GM19023 (cell line): Measurements from ENCODE around the gene PRM1.
"Not testable (repeated sequence)": the region's sequence is repeated elsewhere in the genome, so short reads cannot be mapped to it uniquely, and the experiment has no call there.

ENCODE experiments used
- ATAC-seq: cut with Tn5 transposase; IDR thresholded peaks from one replicate; pipeline ENCODE4 v1.9.1; 2021; ENCODE audit warnings: mild to moderate bottlenecking, moderate library complexity; ENCODE audit not compliant: unreplicated experiment

PRM1 gene

DNA sequence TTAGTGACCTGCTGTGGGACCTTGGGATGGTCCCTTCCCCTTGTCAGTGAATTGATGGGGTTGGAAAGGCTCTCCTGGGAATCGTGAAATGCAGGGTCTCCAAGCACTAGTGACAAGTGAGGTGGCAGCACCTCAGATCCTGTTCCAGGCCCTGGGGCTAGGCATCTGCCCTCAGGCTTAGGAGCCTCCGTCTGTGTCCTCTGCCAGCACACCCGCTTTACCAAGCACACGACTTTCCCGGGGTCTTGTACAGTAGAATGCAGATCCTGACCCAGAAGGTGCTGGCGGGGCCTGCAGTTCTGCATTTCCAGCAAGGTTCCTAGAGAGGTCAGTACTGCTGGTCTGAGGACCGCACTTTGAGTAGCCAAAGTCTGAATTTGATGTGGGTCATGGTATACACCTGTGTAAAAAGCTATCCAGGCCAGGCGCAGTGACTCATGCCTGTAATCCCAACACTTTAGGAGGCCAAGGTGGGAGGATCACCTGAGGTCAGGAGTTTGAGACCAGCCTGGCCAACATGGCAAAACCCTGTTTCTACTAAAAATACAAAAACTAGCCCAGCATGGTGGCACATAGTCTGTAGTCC is 33.3 kb upstream of the PRM1 start:
- ATAC-seq: no peak

DNA sequence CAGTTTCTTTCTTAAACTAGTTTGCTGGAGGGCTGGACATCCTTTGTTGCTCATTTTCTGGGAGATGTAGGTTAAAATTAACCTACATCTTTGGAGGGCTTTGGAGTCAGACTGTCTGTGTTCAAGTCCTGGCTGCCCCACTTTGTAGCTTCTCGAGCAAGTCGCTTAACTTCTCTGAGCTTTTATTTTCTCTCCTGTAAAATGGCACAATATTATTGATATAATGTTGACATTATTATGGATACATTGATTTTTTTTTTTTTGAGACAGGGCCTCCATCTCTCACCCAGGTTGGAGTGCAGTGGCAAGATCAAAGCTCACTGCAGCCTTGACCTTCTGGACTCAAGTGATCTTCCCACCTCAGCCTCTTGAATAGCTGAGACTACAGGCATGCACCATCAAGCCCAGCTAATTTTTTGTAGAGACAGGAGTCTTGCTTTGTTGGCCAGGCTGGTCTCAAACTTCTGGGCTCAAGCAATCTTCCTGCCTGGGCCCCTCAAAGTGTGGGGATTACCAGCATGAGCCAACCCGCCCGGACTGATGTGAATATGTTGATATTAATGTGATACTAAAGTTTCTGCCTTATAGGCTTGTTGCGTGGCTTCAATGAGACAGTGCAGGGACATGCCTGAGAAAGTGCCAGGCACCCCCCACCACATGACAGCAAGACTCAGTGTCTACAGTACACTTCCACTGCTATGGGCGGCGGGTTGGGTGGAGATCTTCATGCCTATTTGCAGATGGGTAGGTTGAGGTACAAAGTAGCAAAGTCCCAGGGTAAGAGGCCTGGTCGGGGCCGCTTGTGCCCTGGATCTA is 32.6 kb upstream of the PRM1 start:
- no peak for ATAC-seq

DNA sequence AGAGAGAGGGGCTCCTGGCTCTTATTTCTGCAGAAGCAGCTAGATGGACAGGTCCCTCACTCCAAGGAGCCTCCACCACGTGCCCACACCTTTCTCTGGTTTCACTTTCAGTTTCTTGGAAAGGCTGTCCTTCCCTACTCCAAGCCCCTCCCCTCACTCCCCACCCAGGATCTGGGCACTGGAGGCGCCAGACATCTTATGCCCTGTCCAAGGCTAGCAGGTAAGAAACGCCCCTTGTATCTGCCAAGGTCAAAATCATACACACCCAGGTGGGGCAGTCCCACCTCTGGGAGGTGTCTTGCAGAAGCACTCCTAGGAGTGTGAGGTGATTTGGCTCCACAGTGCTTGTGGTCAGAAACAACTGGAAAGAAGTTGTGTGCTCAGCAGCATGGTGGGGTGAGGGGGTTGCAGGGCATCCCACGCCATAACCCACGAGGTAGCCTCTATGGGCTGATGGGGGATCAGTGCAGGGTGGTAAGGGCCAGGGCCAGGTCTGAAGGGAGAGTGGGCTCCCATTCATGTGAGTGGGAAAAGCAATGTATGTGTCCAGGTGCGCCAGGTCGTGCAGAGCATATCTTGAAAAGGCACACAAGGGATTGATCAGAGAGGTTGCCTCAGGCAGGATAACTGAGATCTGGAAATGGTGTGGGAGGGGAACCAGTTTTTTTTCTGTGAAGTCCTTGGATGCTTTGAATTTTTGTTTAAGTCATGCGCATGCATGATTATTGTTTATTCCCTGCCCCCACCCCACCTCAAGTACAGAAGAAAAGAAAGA is 31.8 kb upstream of the PRM1 start:
- no peak for ATAC-seq

DNA sequence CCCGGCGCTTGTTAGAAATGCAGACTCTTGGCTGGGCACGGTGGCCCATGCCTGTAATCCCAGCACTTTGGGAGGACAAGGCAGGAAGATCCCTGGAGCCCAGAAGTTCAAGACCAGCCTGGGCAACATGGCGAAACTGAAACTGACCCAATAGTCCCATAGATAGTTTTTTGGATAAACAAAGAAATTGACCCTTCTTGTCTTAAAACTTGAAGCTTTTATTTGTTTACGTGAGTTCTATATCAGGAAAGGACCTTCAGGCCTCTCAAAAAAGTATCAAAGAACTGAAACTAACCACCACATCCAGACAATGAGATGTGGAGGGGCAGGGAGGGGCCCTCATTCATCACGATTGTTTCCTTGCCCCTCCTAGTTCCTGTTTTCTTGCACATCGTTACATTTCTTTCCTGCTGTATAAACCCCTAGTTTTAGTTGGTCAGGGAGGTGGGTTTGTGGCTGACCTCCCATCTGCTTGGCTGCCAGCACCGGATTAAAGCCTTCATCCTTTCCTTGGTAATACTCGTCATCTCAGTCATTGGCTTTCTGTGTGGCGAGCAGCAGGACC is 29.9 kb upstream of the PRM1 start:
- peak; percentile 32 for ATAC-seq

DNA sequence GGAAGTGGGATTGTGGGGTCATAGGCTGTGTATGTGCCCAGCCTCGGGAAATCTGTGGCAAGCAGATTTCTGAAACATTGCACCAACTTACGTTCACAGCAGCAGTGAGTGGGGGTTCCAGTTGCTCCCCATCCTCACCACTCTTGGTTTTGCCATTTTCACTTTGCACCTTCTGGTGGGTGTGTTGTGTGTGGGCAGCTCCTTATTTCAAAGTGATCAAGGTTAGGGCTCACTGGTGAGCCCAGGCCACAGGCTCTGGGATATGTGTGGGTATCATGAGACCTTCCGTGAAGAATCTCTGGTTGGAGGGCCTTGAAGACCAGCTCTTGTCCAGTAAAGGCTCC is 29.5 kb upstream of the PRM1 start:
- ATAC-seq: no peak

DNA sequence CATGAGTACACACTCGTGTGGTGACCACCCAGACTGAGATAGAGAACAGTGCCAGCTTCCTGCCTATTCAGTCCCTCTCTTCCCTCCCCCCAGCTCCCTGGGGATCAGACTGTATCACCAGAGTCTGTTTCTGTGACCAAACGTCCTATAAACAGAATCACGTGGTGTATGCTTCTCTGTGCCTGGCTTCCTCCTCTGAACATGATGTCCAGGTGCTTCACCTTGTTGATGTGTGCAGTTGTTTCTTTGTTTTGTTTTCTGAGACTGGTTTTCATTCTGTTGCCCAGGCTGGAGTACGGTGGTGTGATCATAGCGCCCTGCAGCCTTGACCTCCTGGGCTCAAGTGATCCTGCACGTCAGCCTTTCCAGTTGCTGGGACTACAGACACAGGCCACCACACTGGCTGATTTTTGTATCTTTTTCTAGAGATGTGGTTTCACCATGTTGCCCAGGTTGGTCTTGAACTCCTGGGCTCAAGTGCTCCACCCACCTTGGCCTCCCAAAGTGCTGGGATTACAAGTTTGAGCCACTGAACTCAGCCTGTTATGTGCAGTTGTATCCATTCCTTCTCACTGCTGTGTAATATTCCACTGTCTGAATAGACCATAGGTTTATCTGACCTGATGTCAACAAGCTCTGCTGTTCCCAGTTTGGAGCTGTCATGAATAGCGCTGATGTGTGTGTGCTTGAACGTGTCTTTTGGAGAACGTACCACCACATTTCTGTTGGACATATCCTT is 28.9 kb upstream of the PRM1 start:
- peak; percentile 41 for ATAC-seq

DNA sequence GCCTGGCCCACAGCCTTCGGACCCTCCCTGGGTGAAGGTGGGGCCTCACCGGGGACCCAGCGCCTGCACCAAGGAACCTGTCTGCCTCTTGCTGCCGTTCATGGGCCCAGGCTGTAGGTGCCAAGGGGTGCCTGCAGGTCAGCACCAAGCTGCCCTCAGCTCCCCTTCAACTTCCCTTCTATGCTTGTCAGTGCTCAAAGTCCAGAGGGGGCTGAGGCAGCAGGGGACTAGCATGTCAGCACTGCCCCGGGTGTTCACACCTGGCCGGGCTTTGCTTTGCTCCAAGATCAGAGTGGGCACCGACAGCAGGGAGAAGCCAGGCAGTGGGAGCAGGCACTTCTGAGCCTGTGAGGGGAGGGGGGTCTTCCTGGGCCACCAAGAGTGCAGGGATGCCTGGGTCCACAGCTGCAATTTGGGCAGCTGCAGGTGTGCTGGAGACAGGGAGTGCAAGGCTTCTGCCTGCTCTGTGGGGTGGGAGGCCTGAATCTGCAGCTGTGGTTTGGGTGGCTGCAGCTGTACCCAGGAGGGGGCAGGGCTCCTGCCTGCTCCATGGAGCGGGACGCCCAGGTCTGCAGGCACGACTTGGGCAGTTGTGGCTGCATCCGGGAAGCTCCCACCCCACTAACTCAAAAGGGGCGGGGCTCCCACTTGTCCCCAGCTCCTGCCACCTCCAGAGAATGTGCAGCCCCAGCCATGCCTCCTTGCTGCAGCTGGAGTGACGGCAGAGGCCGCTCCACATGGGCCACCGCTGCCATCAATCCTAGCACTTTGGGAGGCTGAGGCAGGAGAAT is 27.6 kb upstream of the PRM1 start:
- no peak for ATAC-seq

DNA sequence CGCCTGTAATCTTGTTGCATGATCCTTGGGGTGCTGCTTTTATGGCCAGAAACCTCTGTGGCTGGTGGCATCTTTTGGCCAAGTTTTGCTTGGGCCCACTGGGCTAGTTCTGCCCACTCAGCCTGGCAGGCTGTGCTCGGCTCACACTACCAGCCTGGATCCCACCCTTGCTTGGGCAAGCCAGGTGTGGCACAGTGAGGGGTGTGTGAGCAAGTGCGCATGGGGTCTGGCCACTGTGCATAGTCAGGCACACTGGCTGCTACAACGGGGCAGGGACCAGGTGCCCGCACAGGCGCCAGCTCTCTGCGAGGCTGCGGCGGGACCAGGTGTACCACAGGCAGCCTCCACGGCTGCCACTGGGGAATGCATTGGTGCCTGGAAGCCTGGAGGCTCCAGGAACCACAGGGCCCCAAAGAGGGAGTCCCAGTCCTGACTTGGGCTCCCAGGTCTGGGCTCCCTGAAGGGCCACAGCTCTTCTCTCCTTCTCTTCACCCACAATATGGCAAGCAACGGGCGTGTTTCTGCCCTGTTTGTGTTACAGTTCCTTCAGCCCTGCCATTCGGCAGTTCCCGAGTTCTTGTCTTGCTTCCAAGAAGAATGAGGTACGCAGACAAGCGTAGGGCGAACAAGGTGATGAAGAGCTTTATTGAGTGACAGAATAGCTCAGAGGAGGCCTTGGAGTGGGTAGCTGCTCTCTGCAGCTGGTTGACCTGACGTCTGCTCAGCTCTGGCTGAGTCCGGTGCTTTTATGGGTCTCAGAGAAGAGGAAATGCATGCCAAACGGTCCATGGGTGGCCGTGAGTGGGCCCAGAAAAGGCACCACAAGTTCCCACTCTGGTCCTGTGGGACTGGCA is 26.7 kb upstream of the PRM1 start:
- ATAC-seq: no peak

DNA sequence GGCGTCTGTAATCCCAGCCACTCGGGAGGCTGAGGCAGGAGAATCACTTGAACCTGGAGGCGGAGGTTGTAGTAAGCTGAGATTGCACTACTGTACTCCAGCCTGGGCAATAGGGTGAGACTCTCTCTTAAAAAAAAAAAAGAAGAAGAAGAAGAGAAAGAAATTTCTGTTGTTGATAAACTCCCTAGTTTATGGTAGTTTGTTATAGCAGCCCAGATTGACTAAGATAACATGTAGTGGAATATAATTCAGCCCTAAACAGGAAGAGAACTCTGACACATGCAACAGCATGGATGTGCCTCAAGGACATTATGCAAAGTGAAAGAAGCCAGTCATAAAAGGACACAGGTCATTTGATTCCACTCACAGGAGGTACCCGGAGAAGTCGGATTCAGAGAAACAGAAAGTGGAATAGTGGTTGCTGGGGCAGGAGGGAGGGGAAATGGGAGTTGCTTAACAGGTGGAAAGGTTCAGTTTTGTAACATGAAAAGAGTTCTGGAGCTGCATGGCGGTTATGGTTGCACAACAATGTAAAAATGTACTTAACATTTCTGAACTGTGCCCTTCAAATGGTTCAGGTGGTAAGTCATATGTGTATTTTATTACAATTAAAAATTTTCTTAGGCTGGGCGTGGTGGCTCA is 26.0 kb upstream of the PRM1 start:
- ATAC-seq: no peak

DNA sequence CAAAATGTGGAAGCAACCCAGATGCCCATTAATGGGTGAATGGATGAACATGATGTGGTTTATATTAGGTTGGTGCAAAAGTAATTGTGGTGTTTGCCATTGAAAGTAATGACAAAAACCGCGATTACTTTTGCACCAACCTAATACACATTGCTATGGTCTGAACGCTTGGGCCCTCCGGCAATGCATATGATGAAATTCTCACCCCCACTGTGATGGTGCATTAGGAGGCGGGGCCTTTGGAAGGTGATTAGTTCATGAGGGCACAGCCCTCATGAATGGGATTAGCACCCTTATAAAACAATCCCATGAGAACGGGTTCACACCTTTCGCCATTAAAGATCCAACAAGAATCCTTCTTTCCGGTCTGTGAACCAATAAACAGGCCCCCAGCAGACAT is 25.3 kb upstream of the PRM1 start:
- ATAC-seq: no peak

DNA sequence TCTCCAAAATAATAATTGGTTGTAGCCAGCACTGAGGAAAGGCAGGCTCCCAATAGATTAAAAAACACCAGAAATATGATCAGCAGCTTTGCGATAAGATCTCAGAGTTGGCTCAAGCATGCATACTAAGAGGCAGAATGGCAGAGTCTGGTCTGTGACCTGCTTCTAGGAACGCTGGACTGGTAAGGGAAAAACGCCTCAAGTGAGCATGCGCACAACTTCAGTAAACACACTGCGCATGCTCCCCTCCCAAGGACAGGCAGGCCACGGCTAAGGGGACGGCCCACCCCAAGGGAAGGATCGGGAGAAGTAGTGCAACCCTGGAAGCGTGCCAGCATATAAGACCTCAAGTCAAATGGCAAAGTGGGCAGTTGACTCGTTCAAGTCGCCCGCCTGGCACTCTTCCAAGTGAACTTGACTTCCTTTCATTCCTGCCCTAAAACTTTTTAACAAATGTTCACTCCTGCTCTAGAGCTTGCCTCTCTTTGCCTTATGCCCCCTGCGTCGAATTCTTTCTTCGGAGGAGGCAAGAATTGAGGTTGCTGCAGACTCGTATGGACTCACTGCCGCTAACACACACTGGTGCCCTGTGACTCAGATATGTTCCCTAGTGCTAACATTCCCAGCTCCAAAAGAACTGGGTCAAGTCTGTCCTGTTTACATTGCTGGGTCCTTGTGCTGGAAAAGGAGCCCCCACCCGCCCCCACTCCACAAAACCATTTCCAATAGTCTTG is 22.4 kb upstream of the PRM1 start:
- ATAC-seq: no peak

DNA sequence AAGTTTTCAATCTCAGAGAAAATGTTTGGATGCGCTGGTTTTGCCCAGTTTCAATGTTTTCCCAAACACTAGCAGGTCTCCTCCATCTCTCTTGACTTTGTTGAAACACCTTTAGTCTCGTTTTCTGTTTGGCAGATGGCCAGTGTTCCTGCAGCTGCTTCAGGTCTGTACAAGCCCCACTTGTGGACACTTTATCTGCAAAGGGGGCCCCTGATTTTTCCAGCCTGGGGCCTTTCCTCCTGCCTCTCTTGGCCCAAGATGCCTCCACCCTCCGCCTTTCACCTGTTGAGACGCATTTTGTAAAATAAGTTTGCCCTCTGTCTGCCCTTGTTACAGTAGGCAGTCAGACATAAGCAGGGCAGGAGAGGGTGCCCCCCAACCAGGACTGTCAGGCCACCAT is 21.8 kb upstream of the PRM1 start:
- no peak for ATAC-seq

DNA sequence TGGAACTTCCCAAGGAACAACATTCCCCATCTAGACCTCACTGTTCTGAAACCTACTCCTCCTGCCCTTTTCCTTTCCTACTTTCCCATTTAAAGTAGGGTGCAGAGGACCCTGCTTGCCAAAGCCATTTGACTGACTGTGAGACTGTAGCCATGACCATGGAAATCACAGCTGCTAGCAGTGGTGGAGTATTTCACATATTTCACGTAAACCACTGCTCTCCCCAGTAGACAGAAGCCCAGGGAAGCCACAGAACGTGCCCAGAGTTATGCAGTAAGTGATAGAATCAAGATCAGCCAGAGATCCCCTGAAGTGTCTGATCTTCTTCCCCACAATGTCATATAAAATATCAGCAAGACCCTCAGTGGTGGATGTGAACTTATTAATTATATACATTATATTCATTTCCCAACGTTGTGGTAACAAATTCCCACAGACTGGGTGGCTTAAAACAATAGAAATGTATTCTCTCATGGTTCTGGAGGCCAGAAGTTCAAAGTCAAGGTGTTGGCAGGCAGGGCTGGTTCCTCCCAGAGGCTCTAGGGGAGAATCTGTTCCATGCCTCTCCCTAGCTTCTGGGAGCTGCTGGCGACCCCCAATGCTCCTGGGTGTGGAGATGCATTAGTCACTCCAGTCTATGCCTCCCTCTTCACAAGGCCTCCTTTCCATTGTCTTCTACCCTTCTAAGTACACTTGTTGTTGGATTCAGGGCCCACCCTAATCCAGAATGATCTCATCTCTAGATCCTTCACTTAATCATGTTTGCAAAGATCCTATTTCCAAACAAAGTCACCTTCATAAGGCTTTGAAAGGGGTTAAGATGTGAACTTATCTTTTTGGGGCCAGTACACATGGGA is 20.7 kb upstream of the PRM1 start:
- ATAC-seq: no peak

DNA sequence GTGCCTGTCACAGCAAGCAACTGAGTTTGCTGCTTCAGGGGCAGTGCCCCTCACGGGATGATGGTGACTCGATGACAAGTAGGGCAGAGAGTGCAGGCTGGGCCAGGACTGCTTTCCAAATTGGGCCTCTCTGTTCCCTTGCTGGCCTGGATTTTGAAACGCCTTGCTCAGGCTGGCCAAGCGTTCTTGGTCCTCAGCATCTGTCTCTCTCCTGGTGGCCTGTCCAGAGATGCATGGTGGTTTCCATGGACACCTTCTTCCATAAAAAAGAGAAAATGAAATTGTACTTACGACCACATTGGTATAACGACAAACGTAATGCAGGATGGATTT is 19.4 kb upstream of the PRM1 start:
- no peak for ATAC-seq

DNA sequence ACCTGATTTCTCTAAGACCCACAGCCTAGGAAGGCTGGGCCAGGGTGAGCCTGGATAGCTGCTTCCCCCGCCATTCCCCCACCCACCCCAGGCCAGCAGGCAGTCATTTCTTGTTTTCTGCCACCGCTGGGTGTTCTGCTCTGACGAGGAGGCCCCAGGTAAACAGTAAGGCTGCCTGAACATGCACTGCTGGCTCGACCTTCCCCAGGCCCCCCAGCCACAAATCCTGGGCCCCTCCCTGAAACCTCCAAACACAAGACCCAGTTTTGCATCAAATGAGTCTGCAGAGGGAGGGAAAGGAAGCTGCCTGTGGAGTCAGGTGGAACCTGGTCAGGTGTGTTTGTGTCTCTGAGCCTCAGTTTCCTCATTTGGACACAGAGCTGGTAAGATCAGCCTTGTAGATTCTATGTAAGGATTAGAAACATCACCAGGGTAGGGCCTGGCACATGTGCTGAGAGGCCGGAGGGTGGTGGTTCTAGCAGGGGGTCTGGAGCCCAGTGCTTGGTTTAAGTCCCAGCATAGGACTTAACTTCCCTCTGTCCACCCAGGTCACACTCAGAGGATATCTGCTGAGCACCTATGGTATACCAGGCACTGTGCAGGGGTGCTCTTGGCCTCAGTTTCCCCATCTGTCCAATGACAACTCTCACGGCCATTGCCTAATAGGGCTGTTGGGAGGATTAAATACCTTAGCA is 18.9 kb upstream of the PRM1 start:
- no peak for ATAC-seq

DNA sequence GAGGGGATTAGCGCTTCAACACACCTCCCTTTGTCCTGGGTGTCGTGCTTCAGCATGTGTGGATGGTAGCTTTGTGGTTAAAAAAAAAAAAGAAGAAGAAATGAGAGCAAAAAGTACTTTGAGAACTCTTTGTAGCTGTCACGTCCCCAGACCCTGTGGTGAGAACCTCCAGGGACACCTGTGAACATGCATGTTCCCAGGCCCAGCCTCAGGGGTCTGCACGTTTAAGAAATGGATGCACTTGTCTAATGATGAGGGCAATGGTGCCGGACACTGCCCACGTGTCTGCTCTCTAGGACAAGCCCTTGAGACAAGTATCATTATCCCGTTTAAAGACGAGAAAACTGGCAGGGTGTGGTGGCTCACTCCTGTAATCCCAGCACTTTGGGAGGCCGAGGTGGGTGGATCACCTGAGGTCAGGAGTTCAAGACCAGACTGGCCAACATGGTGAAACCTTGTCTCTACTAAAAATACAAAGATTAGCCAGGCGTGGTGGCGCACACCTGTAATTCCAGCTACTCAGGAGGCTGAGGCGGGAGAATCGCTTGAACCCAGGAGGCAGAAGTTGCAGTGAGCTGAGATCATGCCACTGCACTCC is 17.9 kb upstream of the PRM1 start:
- not testable (repeated sequence) for ATAC-seq
